DOHH2 (cell line): Measurements from ENCODE around the gene CCR6.

Experiments used
- EZH2phosphoT487 ChIP-seq: fragments of 200-600 bp; sonication (generic); IDR thresholded peaks from 2 replicates; pipeline ENCODE4 v1.6.1; 2017; ENCODE audit warnings: borderline replicate concordance, mild to moderate bottlenecking, antibody characterized with exemption, low read length, moderate library complexity, mixed read lengths
- TF ChIP-seq, protein P1 (sequence below): fragments of 200-600 bp; sonication (generic); IDR thresholded peaks from one replicate; pipeline ENCODE4 v1.5.1; 2014; ENCODE audit warnings: antibody characterized with exemption, mild to moderate bottlenecking, low read depth, low read length; ENCODE audit not compliant: poor library complexity, severe bottlenecking

DNA sequence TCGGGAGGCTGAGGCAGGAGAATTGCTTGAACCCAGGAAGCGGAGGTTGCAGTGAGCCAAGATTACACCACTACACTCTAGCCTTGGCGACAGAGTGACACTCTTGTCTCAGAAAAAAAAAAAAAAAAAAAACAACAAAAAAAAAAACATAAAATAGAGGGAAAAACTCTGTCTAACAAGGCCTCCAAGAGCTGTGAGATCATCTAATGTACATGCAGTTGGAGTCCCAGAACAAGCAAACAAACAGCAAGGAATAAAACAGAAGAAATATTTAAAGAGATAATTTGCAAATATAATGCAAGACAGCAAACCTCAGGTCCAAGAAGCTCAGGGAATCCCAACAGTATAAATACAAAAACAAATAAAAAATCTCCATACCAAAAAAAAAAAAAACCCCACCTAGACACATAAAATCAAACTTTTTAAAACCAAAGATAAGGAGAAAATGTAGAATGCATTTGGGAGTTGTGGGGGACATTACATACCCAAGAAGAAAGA is 35.0 kb upstream of the CCR6 start:
- TF ChIP-seq, protein P1, sequence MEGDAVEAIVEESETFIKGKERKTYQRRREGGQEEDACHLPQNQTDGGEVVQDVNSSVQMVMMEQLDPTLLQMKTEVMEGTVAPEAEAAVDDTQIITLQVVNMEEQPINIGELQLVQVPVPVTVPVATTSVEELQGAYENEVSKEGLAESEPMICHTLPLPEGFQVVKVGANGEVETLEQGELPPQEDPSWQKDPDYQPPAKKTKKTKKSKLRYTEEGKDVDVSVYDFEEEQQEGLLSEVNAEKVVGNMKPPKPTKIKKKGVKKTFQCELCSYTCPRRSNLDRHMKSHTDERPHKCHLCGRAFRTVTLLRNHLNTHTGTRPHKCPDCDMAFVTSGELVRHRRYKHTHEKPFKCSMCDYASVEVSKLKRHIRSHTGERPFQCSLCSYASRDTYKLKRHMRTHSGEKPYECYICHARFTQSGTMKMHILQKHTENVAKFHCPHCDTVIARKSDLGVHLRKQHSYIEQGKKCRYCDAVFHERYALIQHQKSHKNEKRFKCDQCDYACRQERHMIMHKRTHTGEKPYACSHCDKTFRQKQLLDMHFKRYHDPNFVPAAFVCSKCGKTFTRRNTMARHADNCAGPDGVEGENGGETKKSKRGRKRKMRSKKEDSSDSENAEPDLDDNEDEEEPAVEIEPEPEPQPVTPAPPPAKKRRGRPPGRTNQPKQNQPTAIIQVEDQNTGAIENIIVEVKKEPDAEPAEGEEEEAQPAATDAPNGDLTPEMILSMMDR: no peak
- TF ChIP-seq EZH2phosphoT487: no peak
